Endodermal cell (in vitro differentiated cells): Measurements from ENCODE around the gene HLA-DOA. TPM values are rescaled to one million over a fixed set of nuclear protein-coding genes. Genes with fewer than 3 reads are reported as not detected.
A peak's percentile ranks its signal among the peaks of the same experiment; 100 is the strongest.

Source experiments
- DNase-seq: peaks from one replicate; pipeline ENCODE4 v3.0.0-alpha.2; 2017
- H3K27ac ChIP-seq: 2 replicates; pipeline ENCODE4 v1.5.1; 2013; ENCODE audit warnings: mild to moderate bottlenecking, low read depth, low read length, moderate library complexity
- H3K27me3 ChIP-seq: 2 replicates; pipeline ENCODE4 v1.6.1; 2013; ENCODE audit warnings: mild to moderate bottlenecking, low read length, moderate library complexity; ENCODE audit not compliant: insufficient read depth, control insufficient read depth, poor library complexity, severe bottlenecking
- H3K36me3 ChIP-seq: 2 replicates; pipeline ENCODE4 v1.7.0; 2013; ENCODE audit warnings: mild to moderate bottlenecking, low read length, moderate library complexity; ENCODE audit not compliant: control insufficient read depth, insufficient read depth
- H3K4me1 ChIP-seq: one replicate; pipeline ENCODE4 v1.7.0; 2013; ENCODE audit warnings: low read length; ENCODE audit not compliant: control insufficient read depth, insufficient read depth
- H3K4me3 ChIP-seq: 2 replicates; pipeline ENCODE4 v1.5.1; 2013; ENCODE audit warnings: mild to moderate bottlenecking, low read length, moderate library complexity
- H3K9ac ChIP-seq: 2 replicates; pipeline ENCODE4 v1.6.1; 2013; ENCODE audit warnings: mild to moderate bottlenecking, low read length, moderate library complexity; ENCODE audit not compliant: poor library complexity, severe bottlenecking; ENCODE audit errors: extremely low read depth
- H3K9me3 ChIP-seq: 2 replicates; pipeline ENCODE4 v1.6.1; 2013; ENCODE audit warnings: mild to moderate bottlenecking, low read length, moderate library complexity; ENCODE audit not compliant: control insufficient read depth
- H3K27ac Mint-ChIP-seq: 2 replicates; pipeline ENCODE4 v1.8.0; 2020; ENCODE audit warnings: mixed read lengths
- H3K27me3 Mint-ChIP-seq: 2 replicates; pipeline ENCODE4 v1.8.0; 2021; ENCODE audit warnings: mild to moderate bottlenecking, mixed read lengths; ENCODE audit not compliant: insufficient read depth
- H3K36me3 Mint-ChIP-seq: 2 replicates; pipeline ENCODE4 v1.8.0; 2020; ENCODE audit warnings: low read depth, mixed read lengths
- H3K4me1 Mint-ChIP-seq: 2 replicates; pipeline ENCODE4 v1.8.0; 2020; ENCODE audit warnings: mixed read lengths
- H3K4me3 Mint-ChIP-seq: 2 replicates; pipeline ENCODE4 v1.8.0; 2020; ENCODE audit warnings: mild to moderate bottlenecking, moderate library complexity, mixed read lengths
- H3K9me3 Mint-ChIP-seq: 2 replicates; pipeline ENCODE4 v1.8.0; 2020; ENCODE audit warnings: mild to moderate bottlenecking, mixed read lengths
- CTCF ChIP-seq: fragments of 200-600 bp; sonication (generic); conservative IDR thresholded peaks from 2 replicates; pipeline ENCODE4 v1.5.0; 2021; ENCODE audit warnings: antibody characterized with exemption, mild to moderate bottlenecking
- WGBS, 2 experiments: methylation state at CpG; one replicate each; pipeline versions ENCODE4 v1.1.5 to v1.1.7; 2013; ENCODE audit warnings: missing lambda C conversion rate in 2 of 2, mixed read lengths in 1 of 2; ENCODE audit not compliant: insufficient coverage in 1 of 2, insufficient read length in 1 of 2; 5-methylcytosine and 5-hydroxymethylcytosine counted together
- total RNA-seq, 2 donors: library from RNA; stranded (reverse); fragmentation: NEBNext Ultra II Directional in 1 of 2; extraction: Animal tissue kit (Norgen Biotek cat#: 25700) in 1 of 2; gene quantifications; 2 replicates in 1 of 2; 3 replicates in 1 of 2; pipeline ENCODE4 v1.2.1, GENCODE V29; 2021

HLA-DOA gene
- total RNA-seq, 2 donors from 2014 or later: 10.6 to 11.1 TPM

- TF ChIP-seq CTCF: no peak
- Histone ChIP-seq H3K27me3 (no peaks in the 10 kb centered on the region), H3K4me3 (peak overlapping the region; percentile 98), H3K9ac (no peak overlapping the region), H3K9me3 (no peaks in the 10 kb centered on the region), H3K4me1 (no peaks in the 10 kb centered on the region), H3K27ac (no peak overlapping the region), H3K36me3 (peaks cover 94% of the 10 kb centered on the region)
- no peak for DNase-seq
- Mint-ChIP-seq H3K4me3 (peak overlapping the region; percentile 98), H3K4me1 (peaks cover 40% of the 10 kb centered on the region), H3K27me3 (no peaks in the 10 kb centered on the region), H3K9me3 (no peaks in the 10 kb centered on the region), H3K36me3 (peaks cover 95% of the 10 kb centered on the region), H3K27ac (peak overlapping the region; percentile 75)
- WGBS, 2 experiments: 94% methylated on average over 5 to 7 of the region's 7 CpGs
Measured at GRCh38 chr6:32976334-32977069, 32.9 kb downstream of the HLA-DOA start.

GRCh38 chr6:32975886-32976285 is 33.5 kb downstream of the HLA-DOA start:
- peak overlapping the region; percentile 95 for H3K9ac ChIP-seq

GRCh38 chr6:32974541-32975308 is 34.7 kb downstream of the HLA-DOA start:
- peaks cover 29% of the 10 kb centered on the region for H3K4me1 Mint-ChIP-seq
- no peak for DNase-seq
- peaks cover 83% of the 10 kb centered on the region for H3K36me3 Mint-ChIP-seq
- WGBS, 2 experiments: 38 to 52% methylated on average over 4 to 14 of the region's 14 CpGs
- Histone ChIP-seq H3K9ac (peak overlapping the region; percentile 95), H3K4me3 (peak overlapping the region; percentile 98), H3K4me1 (no peaks in the 10 kb centered on the region), H3K36me3 (peaks cover 79% of the 10 kb centered on the region), H3K9me3 (no peaks in the 10 kb centered on the region), H3K27me3 (no peaks in the 10 kb centered on the region), H3K27ac (no peak overlapping the region)
- TF ChIP-seq CTCF: no peak
- H3K27ac Mint-ChIP-seq: peak overlapping the region; percentile 79
- peak overlapping the region; percentile 98 for H3K4me3 Mint-ChIP-seq
- H3K9me3 Mint-ChIP-seq: no peaks in the 10 kb centered on the region
- no peaks in the 10 kb centered on the region for H3K27me3 Mint-ChIP-seq

More at GRCh38 chr6:32975886-32976285, 33.5 kb downstream of the HLA-DOA start:
- Mint-ChIP-seq H3K27ac (peak overlapping the region; percentile 75), H3K9me3 (no peaks in the 10 kb centered on the region), H3K4me3 (peak overlapping the region; percentile 98), H3K4me1 (peaks cover 40% of the 10 kb centered on the region), H3K27me3 (no peaks in the 10 kb centered on the region), H3K36me3 (peaks cover 94% of the 10 kb centered on the region)
- 90 to 93% methylated on average over 1 to 2 of the region's 2 CpGs for WGBS, 2 experiments
- DNase-seq: no peak
- no peaks in the 10 kb centered on the region for H3K9me3 ChIP-seq
- peak overlapping the region; percentile 98 for H3K4me3 ChIP-seq
- no peak overlapping the region for H3K27ac ChIP-seq
- H3K4me1 ChIP-seq: no peaks in the 10 kb centered on the region
- H3K36me3 ChIP-seq: peaks cover 90% of the 10 kb centered on the region
- no peaks in the 10 kb centered on the region for H3K27me3 ChIP-seq
- no peak for TF ChIP-seq CTCF
